Upper lobe of left lung (tissue), 6 donors: ENCODE results near the gene MOB2. TPM values are rescaled to one million over a fixed set of nuclear protein-coding genes. Genes with fewer than 3 reads are reported as not detected.
A peak's percentile ranks its signal among the peaks of the same experiment; 100 is the strongest.

ENCODE experiments used
- ATAC-seq, 2 donors: fragments of 200-7000 bp; cut with Tn5 transposase; one replicate each; pipeline ENCODE4 v1.9.1; 2022; ENCODE audit warnings: mild to moderate bottlenecking in 2 of 2, moderate library complexity in 2 of 2; ENCODE audit not compliant: low FRiP score in 2 of 2
- DNase-seq, 2 donors: peaks; one replicate each; pipeline ENCODE4 v3.0.0-alpha.2; 2019 to 2020
- H3K27ac ChIP-seq, 4 donors: fragments of 200-600 bp; sonication (generic); one replicate each; pipeline ENCODE4 v1.5.1; 2016 to 2019
- H3K27me3 ChIP-seq, 4 donors: fragments of 200-600 bp; sonication (generic); one replicate each; pipeline ENCODE4 v1.5.1; 2017 to 2019
- H3K36me3 ChIP-seq, 4 donors: fragments of 200-600 bp; sonication (generic); one replicate each; pipeline ENCODE4 v1.5.1; 2016 to 2019
- H3K4me1 ChIP-seq, 4 donors: fragments of 200-600 bp; sonication (generic); one replicate each; pipeline ENCODE4 v1.5.1; 2018 to 2019
- H3K4me3 ChIP-seq, 4 donors: fragments of 200-600 bp; sonication (generic); one replicate each; pipeline ENCODE4 v1.5.1; 2017 to 2019; ENCODE audit warnings: mild to moderate bottlenecking in 2 of 4, moderate library complexity in 1 of 4
- H3K9me3 ChIP-seq, 4 donors: fragments of 200-600 bp; sonication (generic); one replicate each; pipeline ENCODE4 v1.5.1; 2018 to 2019
- CTCF ChIP-seq, 6 experiments: fragments of 450-650 bp in 4 of 6; fragments of 200-600 bp in 2 of 6; sonication (generic) in 2 of 6; IDR thresholded peaks; one replicate each; pipeline ENCODE4 v1.5.1; 2016 to 2019; ENCODE audit warnings: antibody characterized with exemption in 6 of 6
- EP300 ChIP-seq, 4 donors: sonication (generic); formaldehyde crosslinking; IDR thresholded peaks; one replicate each; pipeline ENCODE4 v1.5.1; 2017; ENCODE audit warnings: antibody characterized with exemption in 4 of 4, control low read depth in 2 of 4
- POLR2A ChIP-seq, 4 donors: fragments of 450-650 bp; IDR thresholded peaks; one replicate each; pipeline ENCODE4 v1.5.1; 2016 to 2017; ENCODE audit warnings: antibody characterized with exemption in 4 of 4, mild to moderate bottlenecking in 2 of 4
- POLR2AphosphoS5 ChIP-seq, 2 donors: sonication (generic); formaldehyde crosslinking; IDR thresholded peaks; one replicate each; pipeline ENCODE4 v1.5.1; 2017; ENCODE audit warnings: antibody characterized with exemption in 2 of 2
- WGBS, 2 donors: methylation state at CpG; one replicate each; pipeline ENCODE4 v1.1.5; 2017 to 2018; 5-methylcytosine and 5-hydroxymethylcytosine counted together
- total RNA-seq, 6 donors: library from RNA; depleted of rRNA in 4 of 6; stranded (reverse); fragments of >200 nt in 4 of 6; gene quantifications; one replicate each; pipeline versions ENCODE4 v1.1.0 to v1.2.1, GENCODE V29; 2016 to 2021
- donor health status: DM: no; HTN: no; CAD: no; lungs with moderate emphysema.
- donor health status: DM: no; HTN: yes; CAD: no; lungs with severe emphysema.

Gene MOB2
- total RNA-seq, 6 donors from 2014 or later, result 34.7 to 72.3 (median 49.5) TPM

- H3K27me3 ChIP-seq, result no peaks in the 10 kb centered on the region
- DNase-seq (peak in 1 of 2 donors; percentile 66), ATAC-seq (no peak)
- peaks cover 0 to 7% (median 1%) of the 10 kb centered on the region in 4 donors for H3K36me3 ChIP-seq
- TF ChIP-seq POLR2AphosphoS5 (IDR thresholded peaks at IDR 0.05) (no peak), POLR2A (IDR thresholded peaks at IDR 0.05) (no peak), EP300 (IDR thresholded peaks at IDR 0.05) (no peak), CTCF (IDR thresholded peaks at IDR 0.05) (no peak)
- no peaks in the 10 kb centered on the region for H3K9me3 ChIP-seq
- H3K27ac ChIP-seq, result no peak overlapping the region
- H3K4me1 ChIP-seq, result peaks cover 34 to 64% (median 43%) of the 10 kb centered on the region in 4 donors
- WGBS, 2 donors, result 90 to 95% methylated on average over 11 to 20 of the region's 24 CpGs
- no peak overlapping the region for H3K4me3 ChIP-seq
Measured at GRCh38 chr11:1502168-1502953, 15.8 kb upstream of the MOB2 start.

- no peak for ATAC-seq
- H3K27me3 ChIP-seq, result no peaks in the 10 kb centered on the region
- no peaks in the 10 kb centered on the region for H3K9me3 ChIP-seq
- H3K4me1 ChIP-seq, result peaks cover 30 to 61% (median 40%) of the 10 kb centered on the region in 4 donors
- peak in 1 of 2 donors; percentile 45 for DNase-seq
- TF ChIP-seq CTCF (IDR thresholded peaks at IDR 0.05) (no peak), EP300 (IDR thresholded peaks at IDR 0.05) (no peak), POLR2A (IDR thresholded peaks at IDR 0.05) (no peak), POLR2AphosphoS5 (IDR thresholded peaks at IDR 0.05) (no peak)
- no peak overlapping the region for H3K4me3 ChIP-seq
- no peak overlapping the region for H3K27ac ChIP-seq
- 93% methylated on average over 17 to 25 of the region's 25 CpGs for WGBS, 2 donors
- peaks cover 0 to 7% (median 1%) of the 10 kb centered on the region in 4 donors for H3K36me3 ChIP-seq
Measured at GRCh38 chr11:1501421-1502167, 15.0 kb upstream of the MOB2 start.

DNA sequence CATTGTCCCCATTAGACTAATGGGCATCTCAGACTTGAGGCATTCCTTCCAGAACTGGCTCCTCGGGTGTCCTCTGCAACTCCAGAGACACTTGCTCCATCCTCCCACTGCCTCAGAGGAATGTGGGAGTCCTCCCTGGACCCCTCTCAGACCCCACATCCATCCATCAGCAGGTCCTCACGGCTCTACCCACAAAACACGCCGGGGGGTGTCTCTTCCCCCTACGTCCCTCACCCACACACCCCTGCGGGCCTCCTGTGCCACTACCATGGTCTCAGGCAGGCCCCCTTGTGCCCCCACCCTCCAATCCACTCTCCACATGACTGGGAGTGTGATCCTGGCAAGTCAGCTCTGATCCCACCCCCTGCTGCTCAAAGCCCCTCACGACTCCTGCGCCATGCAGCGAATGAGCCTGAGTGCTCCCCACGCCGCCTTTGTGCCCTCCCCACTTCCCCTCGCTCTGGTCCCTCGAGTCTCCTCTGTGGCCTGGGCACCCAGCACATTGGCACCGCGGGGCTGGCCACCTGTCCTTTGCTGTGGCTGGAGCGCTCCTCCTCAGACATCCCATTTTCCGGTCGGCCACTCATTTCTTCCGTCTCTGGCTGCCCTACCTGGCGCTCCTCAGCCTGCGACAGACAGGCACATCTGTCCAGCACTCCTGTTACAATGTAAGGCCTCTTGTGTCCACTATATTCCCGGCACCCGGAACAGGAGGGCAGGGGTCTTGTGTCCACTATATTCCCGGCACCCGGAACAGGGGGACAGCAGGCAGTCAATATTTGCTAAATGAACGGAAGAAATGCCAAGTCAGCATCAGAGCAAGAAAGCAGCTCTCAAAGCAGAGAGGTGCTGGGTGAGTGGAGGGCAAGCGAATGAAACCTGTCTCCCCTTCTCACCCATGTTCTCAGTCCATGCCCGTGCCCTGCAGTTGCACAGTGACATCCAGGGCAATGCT is 14.2 kb upstream of the MOB2 start:
- Histone ChIP-seq H3K4me1 (peaks cover 32 to 59% (median 38%) of the 10 kb centered on the region in 4 donors), H3K27ac (no peak overlapping the region), H3K4me3 (no peak overlapping the region), H3K27me3 (no peaks in the 10 kb centered on the region), H3K36me3 (peaks cover 0 to 7% (median 1%) of the 10 kb centered on the region in 4 donors), H3K9me3 (no peaks in the 10 kb centered on the region)
- ATAC-seq (no peak), DNase-seq (peak in 1 of 2 donors; percentile 58)
- 93% methylated on average over 28 of the region's 28 CpGs for WGBS, 2 donors
- TF ChIP-seq POLR2AphosphoS5 (IDR thresholded peaks at IDR 0.05) (no peak), POLR2A (IDR thresholded peaks at IDR 0.05) (no peak), CTCF (IDR thresholded peaks at IDR 0.05) (no peak), EP300 (IDR thresholded peaks at IDR 0.05) (no peak)

DNA sequence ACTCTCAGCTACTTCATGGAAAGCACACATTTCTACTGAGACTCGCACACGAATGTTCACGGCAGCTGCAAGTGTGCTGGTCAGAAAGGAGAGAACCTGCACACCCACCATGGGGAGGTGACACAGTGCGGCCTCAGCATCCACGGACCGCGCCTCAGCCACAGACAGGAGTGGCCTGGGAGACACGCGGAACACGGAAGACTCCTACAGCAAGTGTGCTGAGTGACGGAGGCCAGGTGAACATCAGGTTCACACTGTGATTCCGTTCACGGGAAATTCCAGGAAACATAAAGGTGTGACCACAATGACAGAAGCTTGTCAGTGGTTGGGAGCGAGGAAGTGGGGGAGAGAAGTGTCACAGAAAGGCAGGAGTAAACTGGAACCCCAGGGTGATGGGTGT is 13.3 kb upstream of the MOB2 start:
- Histone ChIP-seq H3K9me3 (no peaks in the 10 kb centered on the region), H3K36me3 (peaks cover 0 to 7% (median 1%) of the 10 kb centered on the region in 4 donors), H3K4me3 (no peak overlapping the region), H3K27me3 (no peaks in the 10 kb centered on the region), H3K4me1 (peaks cover 30 to 52% (median 38%) of the 10 kb centered on the region in 4 donors), H3K27ac (no peak overlapping the region)
- TF ChIP-seq CTCF (IDR thresholded peaks at IDR 0.05) (no peak), EP300 (IDR thresholded peaks at IDR 0.05) (no peak), POLR2AphosphoS5 (IDR thresholded peaks at IDR 0.05) (no peak), POLR2A (IDR thresholded peaks at IDR 0.05) (no peak)
- 93 to 94% methylated on average over 13 to 14 of the region's 14 CpGs for WGBS, 2 donors
- ATAC-seq (no peak), DNase-seq (peak in 1 of 2 donors; percentile 49)
